ENCODE results near the gene PNPO. TPM values are rescaled to one million over a fixed set of nuclear protein-coding genes. Genes with fewer than 3 reads are reported as not detected.

The PNPO gene
- total RNA-seq, 1 donor from 2014 or later, result 29.3 TPM

- peak; percentile 91 for DNase-seq (ENCODE audit: low read depth)
These were observed 7.9 kb downstream of the PNPO start for GRCh38 chr17:47949197-47949759.

- no peak for DNase-seq (ENCODE audit: low read depth)
These were observed 8.6 kb downstream of the PNPO start for GRCh38 chr17:47949946-47950345.

GRCh38 chr17:47950448-47950847 lies 9.1 kb downstream of the PNPO start:
- no peak for DNase-seq (ENCODE audit: low read depth)

GRCh38 chr17:47952171-47953021 lies 11.0 kb downstream of the PNPO start:
- no peak for DNase-seq (ENCODE audit: low read depth)

GRCh38 chr17:47953909-47954308 lies 12.5 kb downstream of the PNPO start:
- no peak for DNase-seq (ENCODE audit: low read depth)

GRCh38 chr17:47955497-47956461 lies 14.4 kb downstream of the PNPO start:
- no peak for DNase-seq (ENCODE audit: low read depth)

GRCh38 chr17:47956791-47957590 lies 15.6 kb downstream of the PNPO start:
- DNase-seq (ENCODE audit: low read depth), result no peak

GRCh38 chr17:47957591-47958490 lies 16.5 kb downstream of the PNPO start, which contains the start of gene PRR15L:
Gene PRR15L, minus strand, starts transcription at chr17:47957883. Its CDS starts 4,649 bp downstream, at chr17:47953234.
- DNase-seq (ENCODE audit: low read depth), result no peak

GRCh38 chr17:47959825-47960655 lies 18.7 kb downstream of the PNPO start:
- DNase-seq (ENCODE audit: low read depth), result no peak

- DNase-seq (ENCODE audit: low read depth), result no peak
These were observed 20.0 kb downstream of the PNPO start for GRCh38 chr17:47961406-47961805.

- no peak for DNase-seq (ENCODE audit: low read depth)
These were observed 21.5 kb downstream of the PNPO start for GRCh38 chr17:47962901-47963300.

GRCh38 chr17:47964856-47965255 lies 23.5 kb downstream of the PNPO start:
- no peak for DNase-seq (ENCODE audit: low read depth)

GRCh38 chr17:47966079-47966519 lies 24.7 kb downstream of the PNPO start:
- no peak for DNase-seq (ENCODE audit: low read depth)

- no peak for DNase-seq (ENCODE audit: low read depth)
These were observed 26.4 kb downstream of the PNPO start for GRCh38 chr17:47967607-47968252.

GRCh38 chr17:47968836-47969235 lies 27.5 kb downstream of the PNPO start:
- DNase-seq (ENCODE audit: low read depth), result no peak

- no peak for DNase-seq (ENCODE audit: low read depth)
These were observed 28.8 kb downstream of the PNPO start for GRCh38 chr17:47969930-47970724.
